ENCODE data around the gene UBE2R2.
A peak's percentile ranks its signal among the peaks of the same experiment; 100 is the strongest.

The UBE2R2 gene

GRCh38 chr9:33923998-33924701 lies 107.2 kb downstream of the UBE2R2 start:
- Histone ChIP-seq H3K36me3 (ENCODE audit: control insufficient read depth, insufficient read depth, low read length) (peaks cover 70% of the 10 kb centered on the region), H3K27me3 (replicated peaks; ENCODE audit: control insufficient read depth, insufficient read depth, low read length) (no peaks in the 10 kb centered on the region), H3K4me3 (replicated peaks; ENCODE audit: low read depth, low read length) (no peak overlapping the region)
- TF ChIP-seq, protein P1, sequence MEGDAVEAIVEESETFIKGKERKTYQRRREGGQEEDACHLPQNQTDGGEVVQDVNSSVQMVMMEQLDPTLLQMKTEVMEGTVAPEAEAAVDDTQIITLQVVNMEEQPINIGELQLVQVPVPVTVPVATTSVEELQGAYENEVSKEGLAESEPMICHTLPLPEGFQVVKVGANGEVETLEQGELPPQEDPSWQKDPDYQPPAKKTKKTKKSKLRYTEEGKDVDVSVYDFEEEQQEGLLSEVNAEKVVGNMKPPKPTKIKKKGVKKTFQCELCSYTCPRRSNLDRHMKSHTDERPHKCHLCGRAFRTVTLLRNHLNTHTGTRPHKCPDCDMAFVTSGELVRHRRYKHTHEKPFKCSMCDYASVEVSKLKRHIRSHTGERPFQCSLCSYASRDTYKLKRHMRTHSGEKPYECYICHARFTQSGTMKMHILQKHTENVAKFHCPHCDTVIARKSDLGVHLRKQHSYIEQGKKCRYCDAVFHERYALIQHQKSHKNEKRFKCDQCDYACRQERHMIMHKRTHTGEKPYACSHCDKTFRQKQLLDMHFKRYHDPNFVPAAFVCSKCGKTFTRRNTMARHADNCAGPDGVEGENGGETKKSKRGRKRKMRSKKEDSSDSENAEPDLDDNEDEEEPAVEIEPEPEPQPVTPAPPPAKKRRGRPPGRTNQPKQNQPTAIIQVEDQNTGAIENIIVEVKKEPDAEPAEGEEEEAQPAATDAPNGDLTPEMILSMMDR (IDR thresholded peaks at IDR 0.05; ENCODE audit: insufficient read depth, low read length, poor library complexity, severe bottlenecking), result no peak
- no peak for DNase-seq (ENCODE audit: extremely low read depth, insufficient read length)

DNA sequence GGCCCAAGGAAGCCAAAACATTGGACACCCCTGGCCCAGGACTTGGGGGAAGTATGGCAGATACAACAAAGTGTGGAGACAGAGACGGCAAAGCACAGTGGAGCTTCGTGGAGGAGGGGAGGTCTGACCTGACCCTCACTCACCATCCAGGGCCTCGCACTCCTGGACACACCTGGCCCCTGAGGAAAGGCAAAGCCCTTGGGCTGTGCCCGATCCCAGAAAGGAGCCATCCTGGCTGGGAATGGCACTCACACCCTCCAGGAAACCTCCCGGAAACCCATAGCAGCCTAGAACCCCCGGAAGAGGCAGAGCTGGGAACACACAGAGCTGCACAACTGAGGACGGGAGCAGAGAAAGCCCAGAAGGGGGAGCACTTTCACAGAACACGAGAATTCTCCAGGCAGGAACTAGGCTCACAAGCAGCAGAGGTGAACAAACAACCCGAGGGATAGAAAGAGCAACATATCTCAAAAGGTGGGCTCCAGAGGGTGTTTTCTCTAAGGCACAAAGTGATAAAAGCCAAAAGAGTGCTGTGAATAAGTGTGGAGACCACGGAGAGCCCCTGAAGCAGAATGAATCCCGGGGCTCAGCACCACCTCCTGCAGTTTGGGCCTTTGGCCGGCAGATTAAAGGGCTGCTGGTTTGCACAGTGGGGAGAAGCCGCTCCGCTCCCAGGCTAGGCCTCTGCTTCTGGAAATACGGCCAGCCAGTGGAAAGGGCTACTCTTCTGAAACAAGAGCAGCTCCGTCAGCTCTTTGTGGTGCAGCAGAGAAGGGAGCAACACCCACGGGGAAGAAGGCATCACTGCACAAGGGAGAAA lies 108.2 kb downstream of the UBE2R2 start:
- H3K4me3 ChIP-seq (replicated peaks; ENCODE audit: low read depth, low read length), result no peak overlapping the region
- no peaks in the 10 kb centered on the region for H3K27me3 ChIP-seq (replicated peaks; ENCODE audit: control insufficient read depth, insufficient read depth, low read length)
- H3K36me3 ChIP-seq (ENCODE audit: control insufficient read depth, insufficient read depth, low read length), result peaks cover 69% of the 10 kb centered on the region
- TF ChIP-seq, protein P1 (IDR thresholded peaks at IDR 0.05; ENCODE audit: insufficient read depth, low read length, poor library complexity, severe bottlenecking), result peak; percentile 72
- no peak for DNase-seq (ENCODE audit: extremely low read depth, insufficient read length)

DNA sequence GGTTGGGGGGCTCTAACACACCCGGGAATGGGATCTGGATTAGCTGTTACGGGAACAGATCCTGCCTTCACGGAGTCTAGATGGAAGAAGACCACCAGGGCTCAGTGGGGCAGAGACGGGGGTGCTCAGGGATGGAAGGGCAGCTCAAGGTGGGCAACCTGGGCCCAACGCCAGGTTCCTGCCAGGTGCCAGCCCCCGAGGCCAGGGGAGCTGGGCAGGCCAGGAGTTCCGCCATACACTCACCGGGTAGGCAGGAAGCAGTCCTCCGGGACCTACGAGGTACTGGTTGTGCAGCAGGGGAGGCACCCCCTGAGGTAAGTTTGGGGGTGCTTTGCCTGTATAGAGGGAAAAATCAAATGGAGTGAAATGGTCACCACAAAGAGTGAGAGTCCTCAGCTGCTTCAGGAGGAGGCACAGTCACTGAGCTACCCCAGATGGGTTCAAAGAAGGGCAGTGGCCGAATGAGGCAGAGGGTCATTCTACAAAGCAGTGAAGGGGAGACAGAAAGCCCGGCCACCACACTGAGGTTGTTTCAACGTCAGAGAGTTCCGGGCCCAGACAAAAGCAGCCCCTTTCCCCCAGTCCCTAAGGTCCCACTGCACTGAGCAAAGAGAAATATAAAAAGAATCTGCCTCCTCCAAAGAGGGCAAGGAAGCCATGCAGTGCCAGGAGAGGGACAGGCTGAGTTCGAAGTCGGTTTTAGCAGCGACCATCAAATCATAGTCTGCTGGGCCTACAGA lies 110.0 kb downstream of the UBE2R2 start:
- Histone ChIP-seq H3K36me3 (ENCODE audit: control insufficient read depth, insufficient read depth, low read length) (peaks cover 68% of the 10 kb centered on the region), H3K27me3 (replicated peaks; ENCODE audit: control insufficient read depth, insufficient read depth, low read length) (no peaks in the 10 kb centered on the region), H3K4me3 (replicated peaks; ENCODE audit: low read depth, low read length) (no peak overlapping the region)
- DNase-seq (ENCODE audit: extremely low read depth, insufficient read length), result no peak
- TF ChIP-seq, protein P1 (IDR thresholded peaks at IDR 0.05; ENCODE audit: insufficient read depth, low read length, poor library complexity, severe bottlenecking), result no peak

DNA sequence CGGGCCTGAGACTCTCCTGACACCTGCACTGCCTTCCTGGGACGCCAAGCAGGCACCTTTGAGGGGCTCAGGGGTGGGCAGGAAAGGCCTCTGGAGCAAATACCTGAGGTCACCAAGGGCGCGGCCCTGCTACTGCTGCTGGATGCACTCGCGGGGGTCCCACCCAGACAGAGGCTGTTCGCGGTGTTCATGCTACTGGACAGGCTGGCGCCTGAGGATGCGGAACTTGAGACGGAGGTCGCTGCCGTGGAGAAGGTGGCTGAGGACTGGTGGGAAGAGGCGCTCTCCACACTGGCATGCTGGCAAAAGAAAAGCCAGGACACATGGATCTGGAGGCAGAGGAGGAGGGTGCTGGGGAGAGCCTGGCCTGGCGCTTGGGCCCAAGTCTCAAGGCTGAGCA lies 110.7 kb downstream of the UBE2R2 start:
- no peak overlapping the region for H3K4me3 ChIP-seq (replicated peaks; ENCODE audit: low read depth, low read length)
- H3K36me3 ChIP-seq (ENCODE audit: control insufficient read depth, insufficient read depth, low read length), result peaks cover 71% of the 10 kb centered on the region
- TF ChIP-seq, protein P1 (IDR thresholded peaks at IDR 0.05; ENCODE audit: insufficient read depth, low read length, poor library complexity, severe bottlenecking), result no peak
- no peak for DNase-seq (ENCODE audit: extremely low read depth, insufficient read length)
- no peaks in the 10 kb centered on the region for H3K27me3 ChIP-seq (replicated peaks; ENCODE audit: control insufficient read depth, insufficient read depth, low read length)

GRCh38 chr9:33931326-33931725 lies 114.4 kb downstream of the UBE2R2 start:
- Histone ChIP-seq H3K36me3 (ENCODE audit: control insufficient read depth, insufficient read depth, low read length) (peaks cover 61% of the 10 kb centered on the region), H3K4me3 (replicated peaks; ENCODE audit: low read depth, low read length) (no peak overlapping the region), H3K27me3 (replicated peaks; ENCODE audit: control insufficient read depth, insufficient read depth, low read length) (no peaks in the 10 kb centered on the region)
- TF ChIP-seq, protein P1 (IDR thresholded peaks at IDR 0.05; ENCODE audit: insufficient read depth, low read length, poor library complexity, severe bottlenecking), result no peak
- DNase-seq (ENCODE audit: extremely low read depth, insufficient read length), result no peak
